Measurements from ENCODE around the gene TMEM150C. TPM values are rescaled to one million over a fixed set of nuclear protein-coding genes. Genes with fewer than 3 reads are reported as not detected.

The TMEM150C gene
- polyA plus RNA-seq, 1 donor from 2014 or later: 4.9 TPM

GRCh38 chr4:82467471-82467870, 94.3 kb downstream of the TMEM150C start:
- Histone ChIP-seq H3K27ac (ENCODE audit: low read length) (no peak overlapping the region), H3K27me3 (ENCODE audit: insufficient read depth, low read depth, low read length) (no peaks in the 10 kb centered on the region), H3K4me3 (ENCODE audit: low read length) (no peak overlapping the region)

GRCh38 chr4:82463221-82463620, 98.6 kb downstream of the TMEM150C start:
- Histone ChIP-seq H3F3A (ENCODE audit: insufficient read depth, low read length, poor library complexity, severe bottlenecking) (no peaks in the 10 kb centered on the region), H3K9me3 (ENCODE audit: low read length) (no peaks in the 10 kb centered on the region), H3K79me2 (replicated peaks; ENCODE audit: insufficient read depth, low read length) (no peaks in the 10 kb centered on the region), H3K36me3 (ENCODE audit: insufficient read depth, low read length) (no peaks in the 10 kb centered on the region), H4K20me1 (ENCODE audit: insufficient read depth) (no peaks in the 10 kb centered on the region), H3K9ac (ENCODE audit: low read length) (no peak overlapping the region), H3K4me2 (ENCODE audit: low read length) (no peak overlapping the region), H3K27ac (ENCODE audit: low read length) (no peak overlapping the region), H3K4me3 (ENCODE audit: low read length) (no peak overlapping the region), H3K27me3 (ENCODE audit: insufficient read depth, low read depth, low read length) (no peaks in the 10 kb centered on the region), H2AFZ (ENCODE audit: low read depth, low read length) (no peak overlapping the region), H3K9me2 (ENCODE audit: insufficient read depth, low read length) (no peaks in the 10 kb centered on the region)
- TF ChIP-seq CTCF (IDR thresholded peaks at IDR 0.05; ENCODE audit: poor library complexity, severe bottlenecking) (no peak), POLR2AphosphoS5 (IDR thresholded peaks at IDR 0.05) (no peak), EP300 (conservative IDR thresholded peaks at IDR 0.05; ENCODE audit: poor library complexity, severe bottlenecking) (no peak), SMC3 (conservative IDR thresholded peaks at IDR 0.05; ENCODE audit: poor library complexity) (no peak), RAD21 (conservative IDR thresholded peaks at IDR 0.05) (no peak), TAF1 (IDR thresholded peaks at IDR 0.05; ENCODE audit: low read depth) (no peak)

More at GRCh38 chr4:82467471-82467870, 94.3 kb downstream of the TMEM150C start:
- Histone ChIP-seq H4K20me1 (ENCODE audit: insufficient read depth) (no peaks in the 10 kb centered on the region), H2AFZ (ENCODE audit: low read depth, low read length) (no peak overlapping the region), H3F3A (ENCODE audit: insufficient read depth, low read length, poor library complexity, severe bottlenecking) (no peaks in the 10 kb centered on the region), H3K79me2 (replicated peaks; ENCODE audit: insufficient read depth, low read length) (no peaks in the 10 kb centered on the region), H3K9ac (ENCODE audit: low read length) (no peak overlapping the region), H3K9me3 (ENCODE audit: low read length) (no peaks in the 10 kb centered on the region), H3K9me2 (ENCODE audit: insufficient read depth, low read length) (no peaks in the 10 kb centered on the region), H3K36me3 (ENCODE audit: insufficient read depth, low read length) (no peaks in the 10 kb centered on the region), H3K4me2 (ENCODE audit: low read length) (no peak overlapping the region)
- TF ChIP-seq SMC3 (conservative IDR thresholded peaks at IDR 0.05; ENCODE audit: poor library complexity) (no peak), EP300 (conservative IDR thresholded peaks at IDR 0.05; ENCODE audit: poor library complexity, severe bottlenecking) (no peak), TAF1 (IDR thresholded peaks at IDR 0.05; ENCODE audit: low read depth) (no peak), POLR2AphosphoS5 (IDR thresholded peaks at IDR 0.05) (no peak), EZH2 (IDR thresholded peaks at IDR 0.05; ENCODE audit: borderline replicate concordance, insufficient read depth, low read length, poor library complexity, severe bottlenecking) (no peak), RAD21 (conservative IDR thresholded peaks at IDR 0.05) (no peak), MXI1 (conservative IDR thresholded peaks at IDR 0.05; ENCODE audit: poor library complexity, severe bottlenecking) (no peak), REST (IDR thresholded peaks at IDR 0.05; ENCODE audit: borderline replicate concordance) (no peak), CTCF (IDR thresholded peaks at IDR 0.05; ENCODE audit: poor library complexity, severe bottlenecking) (no peak)

Measured in neural cell (in vitro differentiated cells).